ENCODE data around the gene ATF7.

- TF ChIP-seq ATF6 (CRISPR knock-in tag; conservative IDR thresholded peaks at IDR 0.05) (no peak), ZNF644 (CRISPR knock-in tag; IDR thresholded peaks at IDR 0.05; ENCODE audit: low read depth) (no peak), SP4 (CRISPR knock-in tag; IDR thresholded peaks at IDR 0.05) (no peak), ZNF260 (CRISPR knock-in tag; IDR thresholded peaks at IDR 0.05; ENCODE audit: borderline replicate concordance, low read depth) (no peak), CTCF (CRISPR knock-in tag; IDR thresholded peaks at IDR 0.05) (no peak), ZNF414 (CRISPR knock-in tag; IDR thresholded peaks at IDR 0.05) (no peak), TBP (CRISPR knock-in tag; IDR thresholded peaks at IDR 0.05) (no peak)
Observed at GRCh38 chr12:53664191-53664590, 38.0 kb upstream of the ATF7 start.

Data from HepG2 (cell line).